IMR-90 (cell line): ENCODE results near the gene PKDCC. TPM values are rescaled to one million over a fixed set of nuclear protein-coding genes. Genes with fewer than 3 reads are reported as not detected.

Source experiments
- ATAC-seq: fragments of 200-7000 bp; cut with Tn5 transposase; 2 replicates; pipeline ENCODE4 v1.9.1; 2020; ENCODE audit warnings: low read depth, mild to moderate bottlenecking, moderate library complexity
- BruUV-seq: library from RNA; stranded (reverse); fragments of 400-500 nt; replicated peaks from 2 replicates; lab custom pipeline; 2021; lab: Mats Ljungman, UMichigan
- CTCF ChIA-PET: fragments of 300-600 bp; formaldehyde crosslinking; extraction: SDS; loops from one replicate; lab custom pipeline; 2021; ENCODE audit warnings: antibody characterized with exemption; lab: Yijun Ruan, JAX
- POLR2A ChIA-PET: fragments of 300-600 bp; sonication (Branson Sonifier 250); formaldehyde crosslinking; loops from one replicate; lab custom pipeline; 2022; ENCODE audit warnings: antibody characterized with exemption; ENCODE audit not compliant: unreplicated experiment; lab: Charles Lee
- DNase-seq: peaks from one replicate; pipeline ENCODE4 v3.0.0; 2013
- H2AFZ ChIP-seq: replicated peaks from 2 replicates; pipeline ENCODE3; 2013; ENCODE audit warnings: low read length, mild to moderate bottlenecking; ENCODE audit not compliant: poor library complexity
- H2AK5ac ChIP-seq: 2 replicates; pipeline ENCODE4 v1.6.1; 2013; ENCODE audit warnings: low read depth, low read length, inconsistent platforms
- H2AK9ac ChIP-seq: replicated peaks from 2 replicates; pipeline ENCODE3; 2013; ENCODE audit warnings: mild to moderate bottlenecking, low read depth, low read length, moderate library complexity; ENCODE audit not compliant: poor library complexity
- H2BK120ac ChIP-seq: 2 replicates; pipeline ENCODE4 v1.6.1; 2013; ENCODE audit warnings: low read depth, low read length, inconsistent platforms
- H2BK15ac ChIP-seq: 3 replicates; pipeline ENCODE4 v1.6.1; 2013; ENCODE audit warnings: low read depth, low read length, inconsistent platforms
- H2BK20ac ChIP-seq: 2 replicates; pipeline ENCODE4 v1.6.1; 2013; ENCODE audit warnings: low read depth, mild to moderate bottlenecking, inconsistent platforms, low read length, moderate library complexity
- H2BK5ac ChIP-seq: 2 replicates; pipeline ENCODE4 v1.6.1; 2013; ENCODE audit warnings: mild to moderate bottlenecking, low read depth, low read length, inconsistent platforms; ENCODE audit not compliant: poor library complexity, severe bottlenecking
- H3K14ac ChIP-seq: replicated peaks from 2 replicates; pipeline ENCODE4 v1.6.1; 2013; ENCODE audit warnings: low read depth, low read length, inconsistent platforms
- H3K18ac ChIP-seq: 2 replicates; pipeline ENCODE4 v1.6.1; 2013; ENCODE audit warnings: low read depth, low read length, control low read depth
- H3K23ac ChIP-seq: 2 replicates; pipeline ENCODE4 v1.6.1; 2013; ENCODE audit warnings: low read depth, low read length, inconsistent platforms
- H3K27ac ChIP-seq: 2 replicates; pipeline ENCODE4 v1.5.1; 2013; ENCODE audit warnings: mild to moderate bottlenecking, control low read depth, low read length; ENCODE audit not compliant: insufficient read depth
- H3K27me3 ChIP-seq: 2 replicates; pipeline ENCODE4 v1.6.1; 2013; ENCODE audit warnings: low read length; ENCODE audit not compliant: control insufficient read depth, insufficient read depth
- H3K36me3 ChIP-seq: 2 replicates; pipeline ENCODE4 v1.6.1; 2013; ENCODE audit warnings: low read length, mixed read lengths; ENCODE audit not compliant: control insufficient read depth, insufficient read depth
- H3K4ac ChIP-seq: 2 replicates; pipeline ENCODE4 v1.6.1; 2013; ENCODE audit warnings: low read depth, low read length, inconsistent platforms
- H3K4me1 ChIP-seq: 2 replicates; pipeline ENCODE4 v1.6.1; 2013; ENCODE audit warnings: low read length, mixed read lengths; ENCODE audit not compliant: control insufficient read depth, insufficient read depth
- H3K4me2 ChIP-seq: 2 replicates; pipeline ENCODE4 v1.6.1; 2013; ENCODE audit warnings: low read depth, mild to moderate bottlenecking, control low read depth, low read length, moderate library complexity
- H3K4me3 ChIP-seq: 2 replicates; pipeline ENCODE4 v1.5.1; 2013; ENCODE audit warnings: low read depth, mild to moderate bottlenecking, control low read depth, low read length, moderate library complexity; ENCODE audit not compliant: insufficient read depth
- H3K56ac ChIP-seq: 2 replicates; pipeline ENCODE4 v1.6.1; 2013; ENCODE audit warnings: low read length, inconsistent platforms; ENCODE audit not compliant: insufficient read depth; ENCODE audit errors: extremely low read depth
- H3K79me1 ChIP-seq, 2 experiments: 2 replicates each; pipeline ENCODE4 v1.6.1; 2013; ENCODE audit warnings: low read length in 2 of 2, inconsistent platforms in 1 of 2, low read depth in 1 of 2
- H3K9ac ChIP-seq: 2 replicates; pipeline ENCODE4 v1.6.1; 2013; ENCODE audit warnings: low read depth, low read length, control low read depth
- H3K9me1 ChIP-seq: 2 replicates; pipeline ENCODE4 v1.6.1; 2013; ENCODE audit warnings: low read length, inconsistent platforms; ENCODE audit not compliant: insufficient read depth
- H3K9me3 ChIP-seq: 2 replicates; pipeline ENCODE4 v1.6.1; 2013; ENCODE audit warnings: low read length; ENCODE audit not compliant: control insufficient read depth, insufficient read depth
- H4K20me1 ChIP-seq: 2 replicates; pipeline ENCODE4 v1.6.1; 2013; ENCODE audit warnings: low read length, inconsistent platforms; ENCODE audit not compliant: insufficient read depth
- H4K5ac ChIP-seq: 2 replicates; pipeline ENCODE4 v1.6.1; 2013; ENCODE audit warnings: mild to moderate bottlenecking, low read depth, low read length, control low read depth
- H4K8ac ChIP-seq, 2 experiments: 2 replicates each; pipeline ENCODE4 v1.6.1; 2013; ENCODE audit warnings: low read depth in 2 of 2, low read length in 2 of 2, control low read depth in 1 of 2, inconsistent platforms in 1 of 2
- H4K91ac ChIP-seq: 2 replicates; pipeline ENCODE4 v1.6.1; 2013; ENCODE audit warnings: low read depth, low read length, inconsistent platforms; ENCODE audit not compliant: insufficient read depth
- BHLHE40 ChIP-seq: fragments of 150-350 bp; IDR thresholded peaks from 2 replicates; pipeline ENCODE4 v1.6.1; 2016; ENCODE audit warnings: mild to moderate bottlenecking, low read depth, low read length
- CEBPB ChIP-seq: IDR thresholded peaks from 2 replicates; pipeline ENCODE4 v1.6.1; 2012; ENCODE audit warnings: low read depth, low read length, improper control_type of control experiment
- CHD1 ChIP-seq: IDR thresholded peaks from 2 replicates; pipeline ENCODE4 v1.6.1; 2012; ENCODE audit warnings: low read depth, low read length, improper control_type of control experiment
- FOS ChIP-seq: fragments of 150-350 bp; IDR thresholded peaks from 2 replicates; pipeline ENCODE4 v1.6.1; 2016; ENCODE audit warnings: low read depth, low read length
- MAFK ChIP-seq: IDR thresholded peaks from 2 replicates; pipeline ENCODE4 v1.6.1; 2012; ENCODE audit warnings: low read depth, low read length, improper control_type of control experiment
- MAZ ChIP-seq: IDR thresholded peaks from 2 replicates; pipeline ENCODE4 v1.6.1; 2012; ENCODE audit warnings: low read depth, mild to moderate bottlenecking, low read length, improper control_type of control experiment, moderate library complexity, borderline replicate concordance
- MXI1 ChIP-seq: IDR thresholded peaks from 2 replicates; pipeline ENCODE4 v1.6.1; 2012; ENCODE audit warnings: low read depth, mild to moderate bottlenecking, low read length, moderate library complexity, borderline replicate concordance
- NFE2L2 ChIP-seq: fragments of 150-350 bp; IDR thresholded peaks from 2 replicates; pipeline ENCODE4 v1.6.1; 2016; ENCODE audit warnings: low read depth, mild to moderate bottlenecking, low read length
- POLR2A ChIP-seq: IDR thresholded peaks from 2 replicates; pipeline ENCODE4 v1.6.1; 2012; ENCODE audit warnings: mild to moderate bottlenecking, low read depth, low read length
- RAD21 ChIP-seq: IDR thresholded peaks from 2 replicates; pipeline ENCODE4 v1.6.1; 2012; ENCODE audit warnings: low read length, improper control_type of control experiment
- RCOR1 ChIP-seq: IDR thresholded peaks from 2 replicates; pipeline ENCODE4 v1.6.1; 2012; ENCODE audit warnings: mild to moderate bottlenecking, low read length, improper control_type of control experiment; ENCODE audit not compliant: insufficient replicate concordance
- RFX5 ChIP-seq: IDR thresholded peaks from 2 replicates; pipeline ENCODE4 v1.8.0; 2012; ENCODE audit warnings: low read depth, mild to moderate bottlenecking, low read length, moderate library complexity
- SMC3 ChIP-seq: fragments of 150-350 bp; IDR thresholded peaks from 2 replicates; pipeline ENCODE4 v1.6.1; 2016; ENCODE audit warnings: low read depth, mild to moderate bottlenecking, antibody characterized with exemption, low read length, moderate library complexity
- WGBS, 2 experiments: methylation state at CpG; one replicate each; pipeline versions ENCODE4 v1.1.5 to v1.1.7; 2013; ENCODE audit warnings: missing lambda C conversion rate in 2 of 2; ENCODE audit not compliant: insufficient read length in 1 of 2; ENCODE audit errors: extremely low coverage in 2 of 2; 5-methylcytosine and 5-hydroxymethylcytosine counted together
- dilution Hi-C: fragments of 300-500 bp; cut with HindIII; formaldehyde crosslinking; loops from one replicate; pipeline ENCODE4 v1.14.3; 2018; ENCODE audit warnings: low sequenced_read_pairs; ENCODE audit not compliant: unreplicated experiment
- in situ Hi-C: fragments of 300-500 bp; cut with MboI; formaldehyde crosslinking; loops from 3 replicates; pipeline ENCODE4 v1.14.3; 2019; ENCODE audit warnings: low sequenced_read_pairs, inconsistent platforms, mixed read lengths
- intact Hi-C: fragments of 100-400 bp; cut with micrococcal nuclease; formaldehyde crosslinking; loops from 2 replicates; pipeline ENCODE4 v1.10.0; 2022
- polyA plus RNA-seq, 3 experiments: library from polyadenylated mRNA; depleted of rRNA; stranded (reverse); fragments of >200 nt; gene quantifications; 2 replicates each; pipeline ENCODE4 v1.2.3, GENCODE V29; 2012; ENCODE audit warnings: low replicate concordance in 1 of 3
- total RNA-seq: library from RNA; depleted of rRNA; stranded (reverse); fragments of >200 nt; gene quantifications from 2 replicates; pipeline ENCODE4 v1.2.3, GENCODE V29; 2012
- TF ChIP-seq, protein P1 (sequence below): fragments of 150-350 bp; IDR thresholded peaks from 2 replicates; pipeline ENCODE4 v1.6.1; 2017; ENCODE audit warnings: mild to moderate bottlenecking, antibody characterized with exemption, low read length, low read depth
- TF ChIP-seq, protein P2 (sequence below): conservative IDR thresholded peaks from 2 replicates; pipeline ENCODE4 v1.5.1; 2012; ENCODE audit warnings: mild to moderate bottlenecking, low read depth, low read length, improper control_type of control experiment
- TF ChIP-seq, protein P3 (sequence below): fragments of 150-350 bp; IDR thresholded peaks from 2 replicates; pipeline ENCODE4 v1.6.1; 2016; ENCODE audit warnings: low read depth, mild to moderate bottlenecking, low read length, moderate library complexity, borderline replicate concordance

PKDCC gene
- total and polyA plus RNA-seq, 2 of the 4 experiments (the other 2 are of a cell fraction) = 55.6 to 95.7 TPM

DNA sequence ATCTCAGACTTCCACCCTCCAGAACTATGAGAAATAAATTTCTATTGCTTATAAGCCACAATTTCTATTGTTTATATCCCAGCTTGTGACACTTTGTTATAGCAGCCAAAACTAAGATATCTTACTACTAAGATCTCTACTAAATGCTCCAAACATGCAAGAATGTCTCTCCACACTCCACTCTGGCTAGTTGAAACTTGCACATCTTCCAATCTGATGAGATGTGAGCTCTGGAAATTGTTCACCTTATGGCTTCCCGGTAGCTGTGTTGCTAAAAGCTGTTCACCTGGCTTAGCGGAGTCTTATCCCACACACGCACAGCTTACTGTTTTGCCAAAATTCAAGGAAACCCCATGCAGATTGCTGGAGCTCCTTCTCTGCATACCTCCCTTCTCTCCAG lies 43.9 kb downstream of the PKDCC start:
- POLR2A ChIA-PET = no interaction called here
- H2BK20ac ChIP-seq = no peak overlapping the region
- H4K91ac ChIP-seq = no peak overlapping the region
- in situ Hi-C loops (no loop called here), intact Hi-C loops (loop anchor here (10.0 kb wide), 2 partner anchors 203 to 403 kb away; partner anchors contain the start of gene KCNG3), dilution Hi-C loops (loop anchor here (25.0 kb wide), 1 partner anchor 204 kb away; no protein-coding TSS in a partner anchor)
- CTCF ChIA-PET = interaction anchor here (0.5 to 2.4 kb wide), 3 partner anchors 220 to 239 kb away, joined by 3 to 15 read pairs (median 5); no protein-coding TSS in a partner anchor
- H3K4me3 ChIP-seq = no peak overlapping the region
- H2AK5ac ChIP-seq = no peak overlapping the region
- H2BK5ac ChIP-seq = no peak overlapping the region
- no peak overlapping the region for H4K8ac ChIP-seq
- H2AFZ ChIP-seq = no peak overlapping the region
- peaks cover 2% of the 10 kb centered on the region; the same call in 1 of the 2 replicates for H3K9me1 ChIP-seq
- no peak overlapping the region for H3K56ac ChIP-seq
- ATAC-seq = no peak; the same call in 1 of the 2 replicates
- WGBS, 2 experiments = 90% methylated on average over 2 of the region's 3 CpGs; no CpG with 5 or more reads in 1 of the 2 experiments
- TF ChIP-seq, protein P1, sequence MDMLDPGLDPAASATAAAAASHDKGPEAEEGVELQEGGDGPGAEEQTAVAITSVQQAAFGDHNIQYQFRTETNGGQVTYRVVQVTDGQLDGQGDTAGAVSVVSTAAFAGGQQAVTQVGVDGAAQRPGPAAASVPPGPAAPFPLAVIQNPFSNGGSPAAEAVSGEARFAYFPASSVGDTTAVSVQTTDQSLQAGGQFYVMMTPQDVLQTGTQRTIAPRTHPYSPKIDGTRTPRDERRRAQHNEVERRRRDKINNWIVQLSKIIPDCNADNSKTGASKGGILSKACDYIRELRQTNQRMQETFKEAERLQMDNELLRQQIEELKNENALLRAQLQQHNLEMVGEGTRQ = no peak
- TF ChIP-seq, protein P2, sequence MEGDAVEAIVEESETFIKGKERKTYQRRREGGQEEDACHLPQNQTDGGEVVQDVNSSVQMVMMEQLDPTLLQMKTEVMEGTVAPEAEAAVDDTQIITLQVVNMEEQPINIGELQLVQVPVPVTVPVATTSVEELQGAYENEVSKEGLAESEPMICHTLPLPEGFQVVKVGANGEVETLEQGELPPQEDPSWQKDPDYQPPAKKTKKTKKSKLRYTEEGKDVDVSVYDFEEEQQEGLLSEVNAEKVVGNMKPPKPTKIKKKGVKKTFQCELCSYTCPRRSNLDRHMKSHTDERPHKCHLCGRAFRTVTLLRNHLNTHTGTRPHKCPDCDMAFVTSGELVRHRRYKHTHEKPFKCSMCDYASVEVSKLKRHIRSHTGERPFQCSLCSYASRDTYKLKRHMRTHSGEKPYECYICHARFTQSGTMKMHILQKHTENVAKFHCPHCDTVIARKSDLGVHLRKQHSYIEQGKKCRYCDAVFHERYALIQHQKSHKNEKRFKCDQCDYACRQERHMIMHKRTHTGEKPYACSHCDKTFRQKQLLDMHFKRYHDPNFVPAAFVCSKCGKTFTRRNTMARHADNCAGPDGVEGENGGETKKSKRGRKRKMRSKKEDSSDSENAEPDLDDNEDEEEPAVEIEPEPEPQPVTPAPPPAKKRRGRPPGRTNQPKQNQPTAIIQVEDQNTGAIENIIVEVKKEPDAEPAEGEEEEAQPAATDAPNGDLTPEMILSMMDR = no peak
- TF ChIP-seq BHLHE40 (no peak), RCOR1 (no peak), MXI1 (no peak), NFE2L2 (no peak), CHD1 (no peak), MAZ (no peak), RFX5 (no peak), RAD21 (no peak), FOS (no peak), MAFK (no peak), CEBPB (no peak), SMC3 (no peak), POLR2A (no peak)
- TF ChIP-seq, protein P3, sequence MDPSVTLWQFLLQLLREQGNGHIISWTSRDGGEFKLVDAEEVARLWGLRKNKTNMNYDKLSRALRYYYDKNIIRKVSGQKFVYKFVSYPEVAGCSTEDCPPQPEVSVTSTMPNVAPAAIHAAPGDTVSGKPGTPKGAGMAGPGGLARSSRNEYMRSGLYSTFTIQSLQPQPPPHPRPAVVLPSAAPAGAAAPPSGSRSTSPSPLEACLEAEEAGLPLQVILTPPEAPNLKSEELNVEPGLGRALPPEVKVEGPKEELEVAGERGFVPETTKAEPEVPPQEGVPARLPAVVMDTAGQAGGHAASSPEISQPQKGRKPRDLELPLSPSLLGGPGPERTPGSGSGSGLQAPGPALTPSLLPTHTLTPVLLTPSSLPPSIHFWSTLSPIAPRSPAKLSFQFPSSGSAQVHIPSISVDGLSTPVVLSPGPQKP = no peak
- 0 out of 2 replicates have a peak overlapping the region, but pooled peaks have one; percentile 18 for H3K4ac ChIP-seq
- H4K5ac ChIP-seq = no peak overlapping the region
- peaks cover 8% of the 10 kb centered on the region; the same call in 1 of the 2 replicates for H3K4me1 ChIP-seq
- H4K20me1 ChIP-seq = no peaks in the 10 kb centered on the region
- no peak overlapping the region for H3K9ac ChIP-seq
- no peak overlapping the region for H3K18ac ChIP-seq
- H3K36me3 ChIP-seq = no peaks in the 10 kb centered on the region
- H3K79me1 ChIP-seq = no peaks in the 10 kb centered on the region
- H3K9me3 ChIP-seq = no peaks in the 10 kb centered on the region
- no peak overlapping the region for H3K23ac ChIP-seq
- DNase-seq = no peak
- no peak overlapping the region for H2BK120ac ChIP-seq
- H3K4me2 ChIP-seq = no peak overlapping the region
- no peak overlapping the region for H2BK15ac ChIP-seq
- no peak overlapping the region for H3K27ac ChIP-seq
- no peaks in the 10 kb centered on the region for H3K27me3 ChIP-seq
- no TSS peak for BruUV-seq
- H3K14ac ChIP-seq = 0 out of 2 replicates have a peak overlapping the region, but pooled peaks have one; percentile 33
- no peak overlapping the region for H2AK9ac ChIP-seq
